ENCODE measurements around the gene PEAK1.

The PEAK1 gene

DNA sequence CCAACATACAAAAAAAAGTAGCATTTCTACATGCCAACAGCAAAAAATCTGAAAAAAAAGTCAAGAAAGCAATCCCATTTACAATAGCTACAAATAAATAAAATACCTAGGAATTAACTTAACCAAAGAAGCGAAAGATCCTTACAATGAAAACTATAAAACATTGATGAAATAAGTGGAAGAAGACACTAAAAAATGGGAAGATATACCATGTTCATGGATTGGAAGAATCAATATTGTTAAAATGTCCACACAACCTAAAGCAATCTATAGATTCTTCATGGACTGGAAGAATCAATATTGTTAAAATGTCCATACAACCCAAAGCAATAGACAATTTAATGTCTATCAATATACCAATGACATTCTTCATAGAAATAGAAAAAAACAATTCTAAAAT, 21.0 kb downstream of the PEAK1 start:
- no peak for DNase-seq

DNA sequence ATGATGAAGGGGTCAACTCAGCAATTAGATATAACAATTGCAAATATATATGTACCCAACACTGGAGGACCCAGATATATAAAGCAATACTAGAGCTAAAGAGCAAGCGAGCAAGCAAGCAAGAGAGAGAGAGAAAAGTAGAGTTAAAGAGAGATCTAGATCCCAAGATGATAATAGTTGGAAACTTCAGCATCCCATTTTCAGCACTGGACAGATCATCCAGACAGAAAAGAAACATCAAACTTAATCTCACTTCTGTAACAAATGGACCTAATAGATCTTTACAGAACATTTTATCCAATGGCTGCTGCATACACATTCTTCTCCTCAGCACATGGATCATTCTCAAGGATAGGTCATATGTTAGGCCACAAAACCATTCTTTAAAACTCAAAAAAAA, 23.2 kb downstream of the PEAK1 start:
- no peak for DNase-seq

DNA sequence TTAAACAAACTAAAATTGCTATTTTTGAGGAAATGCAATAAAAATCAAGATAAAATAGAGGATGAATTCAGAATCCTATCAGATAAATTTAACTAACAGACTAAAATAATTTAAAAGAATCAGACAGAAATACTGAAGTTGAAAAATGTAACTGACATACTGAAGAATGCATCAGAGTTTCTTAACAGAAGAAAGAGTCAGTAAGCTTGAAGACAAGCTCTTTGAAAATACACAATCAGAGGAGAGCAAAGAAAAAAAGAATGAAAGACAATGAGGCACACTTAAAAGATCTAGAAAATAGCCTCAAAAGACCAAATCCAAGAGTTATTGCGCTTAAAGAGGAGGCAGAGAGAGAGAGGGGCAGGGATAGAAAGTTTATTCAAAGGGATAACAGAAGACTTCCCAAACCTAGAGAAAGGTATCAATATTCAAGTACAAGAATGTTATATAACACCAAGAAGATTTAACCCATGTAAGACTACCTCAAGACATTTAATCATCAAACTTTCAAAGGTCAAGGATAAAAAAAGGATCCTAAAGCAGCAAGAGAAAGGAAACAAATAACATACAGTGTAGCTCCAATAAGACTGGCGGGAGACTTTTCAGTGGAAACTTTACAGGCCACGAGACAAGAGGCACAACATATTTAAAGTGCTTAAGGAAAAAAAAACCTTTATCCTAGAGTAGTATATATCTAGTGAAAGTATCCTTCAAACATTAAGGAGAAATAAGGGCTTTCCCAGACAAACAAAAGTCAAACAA, 24.7 kb downstream of the PEAK1 start:
- no peak for DNase-seq

DNA sequence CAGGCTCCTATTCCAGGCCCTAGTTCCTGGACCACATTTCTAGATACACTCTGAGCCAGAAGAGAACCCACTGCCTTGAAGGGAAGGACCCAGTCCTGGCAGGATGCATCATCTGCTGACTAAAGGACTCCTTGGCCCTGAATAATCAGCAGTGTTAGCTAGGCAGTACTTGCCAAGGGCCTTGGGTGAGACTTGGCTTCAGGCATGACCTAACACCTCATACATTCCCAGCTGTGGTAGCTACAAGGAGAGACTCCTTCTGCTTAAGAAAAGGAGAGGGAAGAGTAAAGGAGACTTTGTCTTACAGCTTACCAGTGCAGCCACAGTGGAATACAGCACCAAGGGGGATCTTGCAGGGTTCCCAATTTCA, 26.4 kb downstream of the PEAK1 start:
- no peak for DNase-seq

DNA sequence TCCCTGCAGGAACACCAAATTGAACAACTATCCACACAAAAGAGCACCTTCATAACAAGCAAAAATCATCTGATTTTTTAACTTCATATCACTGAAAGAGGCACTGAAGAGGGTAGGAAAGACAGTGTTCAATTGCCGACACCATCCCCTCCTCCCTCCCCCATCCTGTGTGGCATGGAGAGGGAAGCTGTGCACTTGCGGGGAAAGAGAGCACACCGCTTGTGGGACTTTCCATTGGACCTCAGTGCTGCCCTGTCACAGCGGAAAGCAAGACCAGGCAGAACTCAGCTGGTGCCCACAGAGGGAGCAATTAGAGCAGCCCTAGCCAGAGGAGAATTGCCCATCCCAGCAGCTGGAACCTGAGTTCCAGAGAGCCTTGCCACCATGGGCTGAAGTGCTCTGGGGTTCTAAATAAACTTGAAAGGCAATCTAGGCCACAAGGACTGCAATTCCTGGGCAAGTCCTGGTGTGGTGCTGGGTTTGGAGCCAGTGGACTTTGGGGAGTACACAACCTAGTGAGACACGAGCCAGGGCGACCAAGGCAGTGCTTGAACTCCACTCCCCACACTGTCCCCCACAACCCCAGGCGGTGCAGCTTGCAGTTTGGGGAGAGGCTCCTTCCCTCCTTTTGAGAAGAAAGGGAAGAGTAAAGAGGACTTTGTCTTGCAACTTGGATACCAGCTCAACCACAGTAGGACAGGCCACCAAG, 27.0 kb downstream of the PEAK1 start:
- no peak for DNase-seq

DNA sequence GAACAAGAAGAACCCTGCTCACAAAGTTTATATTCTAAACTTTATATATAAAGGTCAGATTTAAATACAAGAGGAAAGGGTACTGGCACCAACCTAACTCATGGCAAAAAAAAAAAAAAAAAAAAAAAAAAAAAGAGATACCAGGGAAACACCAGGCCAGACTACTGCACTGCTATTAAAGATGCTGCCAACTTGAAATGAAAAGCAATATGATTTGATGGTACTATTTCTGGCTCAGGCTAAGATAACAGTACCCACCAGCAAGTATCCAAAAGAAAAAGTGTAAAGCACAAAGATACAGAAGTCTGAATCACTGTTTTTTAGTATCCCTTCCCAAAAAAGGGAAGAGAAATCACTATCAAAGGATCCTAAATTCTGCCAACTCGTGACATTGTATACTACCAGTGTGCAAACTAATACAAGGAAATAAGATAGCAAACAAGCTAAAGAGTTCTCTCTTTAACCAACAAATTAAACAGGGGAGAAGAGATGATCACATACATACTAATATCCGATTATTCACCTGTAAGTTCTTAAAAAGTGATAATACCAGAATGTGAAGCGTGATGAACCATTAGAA, 28.4 kb downstream of the PEAK1 start:
- DNase-seq = no peak

DNA sequence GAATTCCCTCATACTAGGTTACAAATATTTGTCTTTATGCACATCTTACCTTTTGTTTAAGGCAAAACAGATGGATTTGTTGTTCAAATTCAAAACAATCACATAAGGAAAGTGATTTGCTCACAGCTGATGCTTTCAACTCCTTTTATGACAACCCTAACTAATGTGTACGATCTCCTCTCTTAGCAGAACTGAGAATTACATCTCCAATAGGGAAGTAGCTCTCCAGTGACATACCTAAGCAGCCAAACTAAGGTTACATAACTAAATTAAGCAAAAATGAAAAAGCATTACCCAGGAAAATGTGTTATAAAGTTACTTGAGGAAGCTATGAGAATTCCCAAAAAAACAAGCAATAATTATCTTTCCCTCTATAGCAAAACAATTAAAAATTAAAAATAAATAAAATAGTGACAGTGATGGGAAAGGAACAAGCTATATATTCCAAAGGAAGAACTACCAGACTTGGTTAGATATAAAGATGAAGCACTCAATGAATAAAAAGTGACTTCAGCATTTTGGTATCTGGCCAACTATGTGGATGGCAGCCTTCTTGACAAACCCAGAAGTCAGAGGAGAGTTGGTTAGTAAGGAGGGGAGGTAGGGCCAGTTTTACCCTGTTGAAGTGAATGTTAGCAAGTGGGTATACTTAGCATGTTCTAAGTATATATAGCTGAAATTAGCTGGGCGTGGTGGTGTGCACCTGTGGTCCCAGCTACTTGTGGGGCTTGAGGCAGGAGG, 32.4 kb downstream of the PEAK1 start:
- DNase-seq = no peak

DNA sequence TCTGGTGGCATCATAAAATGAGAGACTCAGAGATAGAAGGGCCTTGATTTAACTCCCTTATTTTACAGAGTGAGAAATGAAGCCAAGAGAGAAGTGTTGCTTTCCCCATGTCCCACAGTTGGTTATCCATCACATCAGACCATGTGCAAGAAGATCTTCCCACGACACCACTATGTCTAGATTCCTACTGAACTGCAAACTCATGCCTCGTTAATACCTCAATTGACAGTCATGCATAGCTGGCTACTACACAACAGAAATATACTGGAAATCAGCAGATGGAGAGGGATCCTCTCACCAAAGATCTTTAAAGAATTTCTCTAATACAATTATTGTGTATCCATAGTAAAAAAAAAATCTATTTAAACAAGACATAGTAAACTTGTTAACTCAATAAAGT, 33.3 kb downstream of the PEAK1 start:
- no peak for DNase-seq

DNA sequence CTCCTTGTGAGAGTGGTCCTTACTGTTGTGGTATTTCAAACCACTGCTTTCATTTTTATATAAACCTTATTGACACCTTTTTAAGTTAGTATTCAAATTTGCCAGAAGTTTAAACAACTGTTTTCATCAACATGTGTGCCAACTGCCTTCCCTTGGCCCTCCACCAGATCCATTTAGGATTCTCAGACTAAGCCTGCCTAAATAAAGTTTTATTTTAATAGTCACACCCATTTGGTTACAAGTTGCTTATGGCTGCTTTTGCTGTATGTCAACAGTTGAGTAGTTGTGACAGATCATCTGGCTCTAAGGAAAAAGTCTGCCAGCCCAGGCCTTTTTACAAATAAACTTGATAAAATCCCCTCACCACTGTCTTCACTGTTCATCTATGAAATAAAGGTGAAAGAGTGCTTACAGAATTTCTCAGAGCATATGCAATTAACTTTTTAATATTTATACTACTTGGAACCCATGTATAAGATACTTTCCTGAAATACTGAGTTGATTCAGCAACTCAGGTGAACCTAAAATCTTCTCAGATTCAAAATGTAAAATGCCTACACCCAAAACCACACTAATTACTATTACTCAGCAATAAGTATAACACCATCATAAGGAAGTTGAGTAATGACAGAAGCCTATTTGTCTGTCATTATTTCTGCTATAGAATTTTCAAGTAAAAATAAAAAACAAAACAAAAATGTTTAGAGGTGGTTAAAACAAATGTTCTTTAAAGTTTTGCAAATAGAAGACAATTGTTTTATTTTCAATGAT, 35.1 kb downstream of the PEAK1 start:
- no peak for DNase-seq

DNA sequence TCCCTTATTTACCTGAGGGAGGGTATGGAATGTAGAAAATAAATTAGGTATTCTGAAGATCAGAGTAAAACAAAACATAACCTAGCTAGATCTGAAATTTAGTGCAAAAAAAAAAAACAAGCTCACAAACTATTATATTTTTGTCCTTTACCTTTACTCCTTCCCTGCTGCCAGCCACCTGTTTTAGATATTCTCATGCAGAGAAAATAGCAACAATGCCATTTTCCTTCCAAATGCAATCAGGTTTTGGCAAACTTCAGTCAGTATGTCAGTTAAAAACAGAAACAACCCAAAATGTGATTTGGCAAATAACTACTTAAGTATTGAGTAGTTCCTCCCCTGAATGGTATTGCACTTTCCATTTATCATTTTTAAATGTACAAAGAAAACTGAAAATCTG, 35.8 kb downstream of the PEAK1 start:
- no peak for DNase-seq

DNA sequence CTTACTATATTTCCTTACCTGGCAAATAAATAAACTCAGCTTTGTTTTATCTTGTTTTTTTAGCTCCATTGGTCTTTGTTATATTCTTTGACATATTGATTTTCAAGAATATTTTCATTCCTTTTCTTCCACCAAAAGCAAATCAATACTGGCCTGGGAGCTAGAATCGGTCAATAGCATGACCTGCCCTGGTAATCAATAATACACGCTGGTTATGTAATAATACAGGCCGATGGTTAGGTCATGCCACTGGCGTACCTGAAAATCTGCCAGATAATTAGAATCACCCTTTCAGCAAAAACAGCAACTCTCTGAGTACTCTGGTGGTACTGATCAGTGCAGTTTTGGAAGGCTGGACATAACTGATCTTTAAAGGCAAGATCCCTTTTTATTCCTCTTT, 39.9 kb downstream of the PEAK1 start:
- no peak for DNase-seq

DNA sequence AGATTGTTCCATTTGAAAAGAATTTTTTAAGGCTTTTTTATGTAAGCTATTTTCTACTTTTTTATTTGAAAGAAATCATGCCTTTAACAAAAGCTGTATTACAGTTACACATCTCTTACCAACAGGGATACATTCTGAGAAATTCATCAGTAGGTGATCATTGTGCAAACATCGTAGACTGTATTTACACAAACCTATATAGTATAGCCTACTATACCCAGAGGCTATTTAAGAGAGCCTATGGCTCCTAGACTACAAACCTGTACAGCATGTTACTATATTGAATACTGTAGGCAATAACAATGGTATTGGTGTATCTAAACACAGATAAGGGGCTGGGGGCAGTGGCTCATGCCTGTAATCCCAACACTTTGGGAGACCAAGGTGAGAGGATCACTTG, 43.1 kb downstream of the PEAK1 start:
- no peak for DNase-seq

DNA sequence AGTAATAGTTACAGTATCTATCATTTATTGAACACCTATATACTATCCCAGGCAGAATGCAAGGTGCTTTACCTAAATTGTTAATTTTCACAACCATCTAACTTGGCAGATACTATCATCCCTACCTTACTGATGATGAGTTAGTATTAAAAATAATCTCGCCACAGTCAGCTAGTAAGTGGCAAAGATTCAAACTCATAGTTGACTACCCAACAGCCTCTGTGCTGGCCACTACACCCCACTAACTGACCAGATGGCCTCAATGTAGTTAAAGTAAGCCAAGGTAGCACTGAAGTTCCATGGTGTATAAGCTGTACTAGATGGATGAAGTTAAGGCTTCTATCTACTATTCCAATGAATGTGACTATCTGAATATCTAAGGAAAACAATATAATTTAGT, 44.8 kb downstream of the PEAK1 start:
- DNase-seq = no peak

DNA sequence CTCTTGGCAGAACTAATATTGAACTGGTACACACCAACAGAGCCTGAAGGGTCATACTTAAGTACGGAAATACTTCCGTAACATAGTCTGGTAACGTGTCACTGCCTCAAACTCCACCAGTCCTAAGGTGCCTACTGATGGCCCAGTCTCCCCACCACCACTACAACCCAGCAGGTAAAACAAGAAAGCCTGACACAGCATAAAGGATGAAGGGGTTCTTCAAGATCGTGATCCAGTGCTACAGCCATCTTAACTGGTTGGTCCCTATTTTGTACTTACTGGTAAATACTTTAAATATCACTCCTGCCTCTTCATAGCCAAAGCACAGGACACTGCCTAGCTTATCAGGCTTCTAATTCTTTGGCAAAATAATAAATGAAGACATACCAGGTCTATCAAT, 46.5 kb downstream of the PEAK1 start:
- no peak for DNase-seq

DNA sequence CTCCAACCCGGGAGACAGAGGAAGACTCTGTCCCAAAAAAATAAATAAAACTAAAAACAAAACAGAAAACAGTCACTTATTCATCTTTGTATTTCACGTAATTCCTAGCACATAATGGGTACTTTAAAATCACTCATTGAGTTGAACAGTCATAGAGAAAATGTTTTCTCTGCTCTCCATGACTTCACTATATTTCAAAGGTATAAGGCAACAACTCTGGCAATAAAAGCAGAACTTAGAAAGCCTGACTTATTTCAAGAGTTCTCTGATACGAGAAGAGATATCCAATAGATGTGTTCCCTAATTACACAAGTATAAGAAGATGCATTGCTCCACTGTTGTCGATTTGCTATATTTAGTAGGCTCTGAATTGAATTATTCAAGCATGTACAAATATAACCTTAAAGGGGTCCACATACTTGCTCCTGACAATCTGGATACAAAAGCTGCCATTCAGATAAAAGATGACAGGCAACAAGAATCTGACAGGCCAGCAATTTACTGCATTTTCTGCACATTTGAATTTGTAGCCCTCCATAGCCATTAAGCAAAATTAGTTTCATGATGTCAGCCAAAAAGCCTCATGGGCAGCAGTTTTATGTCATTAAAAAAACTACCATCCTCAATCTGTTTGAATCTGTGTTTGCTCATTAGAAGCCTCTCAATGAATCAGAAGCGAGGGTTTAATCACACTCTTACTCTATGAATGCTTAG, 47.9 kb downstream of the PEAK1 start:
- DNase-seq = no peak

DNA sequence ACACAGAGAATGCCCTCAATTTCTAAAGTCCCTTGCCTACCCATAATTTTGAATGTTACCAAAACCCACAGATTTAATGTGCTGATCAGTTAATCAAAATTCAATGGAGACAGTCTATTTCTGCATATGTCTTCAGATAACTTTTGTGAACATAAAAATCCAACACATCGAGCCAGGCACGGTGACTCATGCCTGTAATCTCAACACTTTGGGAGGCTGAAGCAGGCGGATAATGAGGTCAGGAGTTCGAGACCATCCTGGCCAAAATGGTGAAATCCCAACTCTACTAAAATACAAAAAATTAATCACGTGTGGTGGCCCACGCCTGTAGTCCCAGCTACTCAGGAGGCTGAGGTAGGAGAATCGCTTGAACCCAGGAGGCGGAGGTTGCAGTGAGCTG, 49.3 kb downstream of the PEAK1 start:
- no peak for DNase-seq

DNA sequence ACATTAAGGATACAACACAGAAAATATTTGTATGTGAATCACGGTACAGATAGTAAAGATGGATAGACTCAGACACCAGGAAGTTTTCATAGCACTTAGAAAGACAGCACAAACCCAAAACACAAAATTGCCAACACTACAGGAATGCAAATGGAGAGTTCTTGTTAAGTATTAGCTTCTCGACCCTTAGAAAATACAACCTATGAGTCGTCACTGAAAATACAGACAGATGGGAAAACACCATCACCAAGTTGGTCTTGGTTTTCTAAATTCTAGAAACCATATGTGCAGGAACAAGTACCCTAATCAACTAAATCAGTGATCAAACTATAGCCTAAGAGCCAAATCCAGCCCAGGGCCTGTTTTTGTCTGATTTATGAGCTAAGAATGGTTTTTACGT, 50.7 kb downstream of the PEAK1 start:
- no peak for DNase-seq

DNA sequence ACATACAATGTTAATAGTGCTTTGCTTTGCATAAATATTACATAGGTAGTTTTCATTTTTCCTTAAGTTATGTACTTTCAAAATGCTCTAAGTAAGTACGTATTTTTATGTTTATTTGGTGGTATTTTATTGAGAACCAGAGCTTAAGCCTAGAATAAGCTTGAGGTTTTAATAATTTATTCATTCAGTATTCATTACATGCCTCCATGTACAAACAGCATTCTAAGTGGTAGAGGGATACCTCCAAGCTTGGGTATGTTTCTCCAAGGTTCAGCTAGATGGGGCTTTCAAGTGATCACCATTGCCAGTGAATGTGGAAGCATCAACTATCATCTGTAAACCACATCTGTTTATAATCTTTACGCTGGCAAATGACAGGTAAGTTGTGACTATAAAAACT, 52.3 kb downstream of the PEAK1 start:
- no peak for DNase-seq

DNA sequence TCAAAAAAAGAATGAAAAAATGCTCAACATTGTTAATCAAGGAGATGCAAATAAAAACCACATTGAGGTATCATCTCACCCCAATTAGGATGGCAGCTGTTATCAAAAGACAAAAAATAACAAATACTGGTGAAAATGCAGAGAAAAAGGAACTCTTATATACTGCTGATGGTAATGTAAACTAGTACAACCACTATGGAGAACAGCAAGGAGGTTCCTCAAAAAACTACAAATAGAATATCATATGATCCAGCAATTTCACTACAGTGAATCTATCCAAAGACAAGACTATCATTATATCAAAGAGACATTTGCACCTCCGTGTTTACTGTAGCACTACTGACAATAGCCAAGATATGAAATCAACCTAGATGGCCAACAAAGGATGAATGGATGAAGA, 58.4 kb downstream of the PEAK1 start:
- no peak for DNase-seq

DNA sequence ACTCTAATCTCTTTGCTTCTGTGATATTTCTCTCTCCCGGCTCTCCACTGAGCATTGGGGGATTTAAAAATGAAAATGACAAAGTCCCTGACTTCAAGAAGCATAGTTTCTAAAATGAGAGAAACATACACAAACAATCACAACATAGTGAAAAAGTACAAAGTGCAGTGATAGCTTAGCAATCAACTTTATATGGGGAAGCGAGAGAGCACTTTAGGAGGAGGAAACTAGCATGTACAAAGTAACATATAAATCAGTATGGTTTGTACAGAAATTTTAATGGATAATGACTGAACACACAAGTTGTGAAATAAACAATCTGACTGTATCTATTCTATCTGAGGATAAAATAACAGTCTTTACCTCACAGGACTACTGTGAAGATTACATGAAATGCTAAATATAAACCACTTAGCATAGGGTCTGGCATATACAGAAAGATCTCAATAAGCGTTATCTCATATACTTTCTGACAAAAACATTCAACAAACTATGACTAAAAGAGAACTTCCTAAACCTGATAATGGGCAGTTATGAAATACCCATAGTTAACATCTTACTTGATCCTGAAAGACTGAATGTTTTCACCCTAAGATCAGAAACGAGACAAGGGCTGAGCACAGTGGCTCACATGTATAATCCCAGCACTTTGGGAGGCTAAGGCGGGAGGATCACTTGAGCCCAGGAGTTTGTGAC, 61.2 kb downstream of the PEAK1 start:
- no peak for DNase-seq

DNA sequence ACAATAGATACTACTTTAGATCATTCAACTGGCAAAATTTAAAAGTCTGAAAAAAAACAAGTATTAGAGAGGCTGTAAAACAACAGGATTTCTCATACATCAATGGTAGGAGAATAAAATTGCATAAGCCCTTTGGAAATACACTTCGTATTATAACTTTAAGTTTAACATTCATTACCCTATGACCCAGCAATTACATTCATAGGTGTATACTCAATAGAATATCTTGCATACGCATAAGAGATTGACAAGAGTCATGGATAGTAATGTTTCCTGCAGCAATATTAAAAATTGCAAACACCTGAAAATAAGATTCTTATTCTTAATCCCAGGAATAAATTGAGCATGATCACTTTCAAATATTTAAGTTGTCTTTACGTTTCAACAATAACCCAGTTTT, 63.6 kb downstream of the PEAK1 start:
- DNase-seq = no peak

DNA sequence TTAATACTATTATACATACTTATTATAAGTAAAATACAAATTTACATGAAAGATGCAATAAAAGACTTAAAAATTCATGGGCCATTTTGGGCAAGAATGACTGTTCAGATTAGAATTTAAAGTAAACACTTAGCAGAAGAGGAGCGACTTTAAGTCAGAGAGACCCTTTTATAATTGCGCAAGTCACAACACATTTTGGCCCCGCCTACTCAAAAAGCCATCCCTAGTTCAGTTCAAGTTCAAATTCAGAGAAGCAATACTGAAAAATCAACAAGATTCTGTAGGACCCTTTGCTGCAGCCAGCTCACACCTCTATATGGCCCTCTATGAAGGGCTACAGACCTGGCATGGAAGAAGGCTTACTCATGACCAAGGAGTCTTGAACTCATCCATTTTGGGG, 64.6 kb downstream of the PEAK1 start:
- no peak for DNase-seq
